GM08714 (cell line): Measurements from ENCODE around the gene TNKS2.
A peak's percentile ranks its signal among the peaks of the same experiment; 100 is the strongest.
"Not testable (repeated sequence)": the region's sequence is repeated elsewhere in the genome, so short reads cannot be mapped to it uniquely, and the experiment has no call there.

Experiments
- H3K4me3 ChIP-seq: fragments of 200-500 bp; sonication (Bioruptor generic); 2 replicates; pipeline ENCODE4 v1.5.1; 2014; ENCODE audit warnings: mild to moderate bottlenecking, low read length, inconsistent platforms
- ZNF274 ChIP-seq: IDR thresholded peaks from 2 replicates; pipeline ENCODE4 v1.6.1; 2012; ENCODE audit warnings: mild to moderate bottlenecking, low read depth, low read length

TNKS2 gene

DNA sequence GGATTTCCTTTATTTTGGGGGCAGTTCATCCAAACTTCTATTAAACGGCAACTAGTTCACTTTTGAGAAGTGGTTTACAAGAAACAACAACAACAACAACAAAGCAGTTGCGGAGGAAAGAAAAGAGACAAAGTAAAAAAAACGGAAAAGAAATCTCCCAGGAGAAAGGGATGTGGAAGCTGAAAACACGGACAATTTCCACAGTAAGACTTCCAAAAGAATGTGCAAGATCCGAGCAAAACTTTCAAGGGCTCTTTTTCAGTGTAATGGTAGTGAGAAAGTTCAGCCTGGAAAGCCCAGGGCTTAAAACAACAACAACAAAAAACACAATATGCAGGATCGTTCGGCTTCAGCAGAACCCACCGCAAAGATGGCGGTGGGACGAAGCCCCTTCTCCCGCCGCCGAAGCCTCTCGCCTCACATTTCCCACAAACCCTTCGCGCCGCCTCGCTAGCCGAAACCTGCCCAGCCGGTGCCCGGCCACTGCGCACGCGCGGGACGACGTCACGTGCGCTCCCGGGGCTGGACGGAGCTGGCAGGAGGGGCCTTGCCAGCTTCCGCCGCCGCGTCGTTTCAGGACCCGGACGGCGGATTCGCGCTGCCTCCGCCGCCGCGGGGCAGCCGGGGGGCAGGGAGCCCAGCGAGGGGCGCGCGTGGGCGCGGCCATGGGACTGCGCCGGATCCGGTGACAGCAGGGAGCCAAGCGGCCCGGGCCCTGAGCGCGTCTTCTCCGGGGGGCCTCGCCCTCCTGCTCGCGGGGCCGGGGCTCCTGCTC is at the start of gene TNKS2:
Gene TNKS2 (plus strand): TSS at position 553 of the 775 bp plus-strand sequence. CDS start 265 bp downstream, outside the sequence.
- TF ChIP-seq ZNF274, result no peak
- peak within 1 kb of the TSS; percentile 96 for H3K4me3 ChIP-seq

DNA sequence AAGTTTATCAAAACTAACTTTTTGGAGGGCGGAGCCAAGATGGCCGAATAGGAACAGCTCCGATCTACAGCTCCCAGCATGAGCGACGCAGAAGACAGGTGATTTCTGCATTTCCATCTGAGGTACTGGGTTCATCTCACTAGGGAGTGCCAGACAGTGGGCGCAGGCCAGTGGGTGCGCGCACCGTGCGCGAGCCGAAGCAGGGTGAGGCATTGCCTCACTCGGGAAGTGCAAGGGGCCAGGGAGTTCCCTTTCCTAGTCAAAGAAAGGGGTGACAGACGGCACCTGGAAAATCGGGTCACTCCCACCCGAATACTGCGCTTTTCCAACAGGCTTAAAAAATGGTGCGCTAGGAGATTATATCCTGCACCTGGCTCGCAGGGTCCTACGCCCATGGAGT is 48.6 kb upstream of the TNKS2 start:
- not testable (repeated sequence) for H3K4me3 ChIP-seq

DNA sequence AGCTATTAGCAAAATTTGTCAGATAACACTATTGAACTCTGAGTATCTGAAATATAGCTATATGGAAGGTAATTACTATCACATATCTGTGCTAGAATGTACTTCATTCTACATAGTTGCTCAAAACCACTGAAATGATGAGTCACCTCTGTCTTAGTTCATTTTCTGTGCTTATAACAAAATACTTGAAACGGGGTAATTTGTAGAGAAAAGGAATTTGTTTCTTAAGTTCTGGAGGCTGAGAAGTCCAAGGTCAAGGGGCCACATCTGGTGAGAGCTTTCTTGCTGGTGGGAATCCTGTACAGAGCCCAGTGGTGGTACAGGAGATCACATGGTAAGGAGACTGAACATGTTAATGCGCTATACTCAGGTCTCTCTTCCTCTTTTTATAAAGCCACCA is 41.9 kb upstream of the TNKS2 start:
- H3K4me3 ChIP-seq, result no peak overlapping the region
- TF ChIP-seq ZNF274, result no peak

DNA sequence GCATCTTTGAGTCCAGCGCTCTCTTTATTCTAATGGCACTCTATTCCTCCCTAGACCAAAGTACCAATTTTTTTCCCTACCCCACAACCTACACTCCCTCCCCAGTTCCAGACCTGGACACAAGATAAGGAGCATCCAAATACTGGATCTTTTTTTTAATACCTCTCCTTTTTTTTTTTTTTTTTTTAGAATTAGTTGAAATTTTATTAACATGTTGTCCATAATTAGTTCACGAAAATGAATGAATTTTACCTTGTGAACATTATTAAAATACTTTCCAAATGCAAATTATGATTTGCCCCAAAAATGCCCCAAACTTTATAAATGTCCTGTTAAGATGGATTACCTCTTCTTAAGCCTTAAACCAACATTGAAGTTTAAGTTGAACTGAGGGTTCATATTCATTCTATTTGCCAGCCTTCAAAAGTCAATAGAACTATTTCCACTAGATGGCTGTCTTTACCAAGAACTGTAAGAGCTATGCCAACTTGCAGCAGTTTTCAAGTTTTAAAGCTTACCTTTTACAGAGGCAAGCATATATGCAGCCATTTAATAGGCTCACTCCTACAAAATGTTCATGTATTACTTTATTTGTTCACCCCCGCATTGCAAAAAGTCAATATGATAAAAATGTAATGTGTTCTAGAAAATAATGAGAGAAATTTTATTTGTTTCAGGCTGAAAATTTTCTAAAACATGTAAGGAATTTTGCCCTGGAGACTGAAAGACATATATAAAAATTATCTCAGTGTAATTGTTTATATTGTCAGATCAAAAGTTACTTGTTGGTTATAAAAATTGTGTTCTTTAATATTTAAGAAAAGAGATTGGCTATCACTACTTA is 39.7 kb upstream of the TNKS2 start:
- TF ChIP-seq ZNF274, result no peak
- no peak overlapping the region for H3K4me3 ChIP-seq

DNA sequence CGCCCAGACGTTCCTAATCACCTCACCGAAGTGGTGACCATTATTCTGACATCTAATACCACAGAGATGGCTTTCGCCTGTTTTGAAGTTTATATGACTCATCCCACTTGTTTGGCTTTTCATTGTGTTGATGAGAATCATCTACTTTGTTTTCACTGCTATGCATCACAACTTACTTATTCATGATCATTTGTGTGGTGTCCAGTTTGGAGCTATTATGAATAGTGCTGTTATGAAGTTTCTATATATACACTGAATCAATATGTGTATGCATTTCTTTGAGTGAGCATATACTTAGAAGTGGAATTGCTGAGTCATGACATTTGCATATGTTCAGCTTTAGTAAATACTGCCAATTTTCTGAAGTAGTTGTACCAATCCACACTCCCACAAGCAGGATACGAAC is 38.6 kb upstream of the TNKS2 start:
- H3K4me3 ChIP-seq, result no peak overlapping the region
- TF ChIP-seq ZNF274, result no peak

DNA sequence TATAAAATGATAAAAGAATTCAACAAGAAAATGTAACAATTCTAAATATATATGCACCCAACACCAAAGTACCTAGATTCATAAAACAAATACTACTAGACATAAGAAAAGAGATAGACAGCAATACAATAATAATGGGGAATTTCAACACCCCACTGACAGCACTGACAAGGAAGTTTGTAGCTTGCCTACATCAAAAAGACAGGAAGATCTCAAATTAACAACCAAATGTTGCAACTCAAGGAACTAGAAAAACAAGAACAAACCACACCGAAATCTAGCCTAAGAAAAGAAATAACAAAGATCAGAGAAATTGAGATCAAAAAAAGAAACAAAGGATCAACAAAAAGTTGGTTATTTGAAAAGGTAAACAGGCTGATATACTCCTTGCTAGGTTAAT is 36.5 kb upstream of the TNKS2 start:
- H3K4me3 ChIP-seq, result no peak overlapping the region
- TF ChIP-seq ZNF274, result no peak

DNA sequence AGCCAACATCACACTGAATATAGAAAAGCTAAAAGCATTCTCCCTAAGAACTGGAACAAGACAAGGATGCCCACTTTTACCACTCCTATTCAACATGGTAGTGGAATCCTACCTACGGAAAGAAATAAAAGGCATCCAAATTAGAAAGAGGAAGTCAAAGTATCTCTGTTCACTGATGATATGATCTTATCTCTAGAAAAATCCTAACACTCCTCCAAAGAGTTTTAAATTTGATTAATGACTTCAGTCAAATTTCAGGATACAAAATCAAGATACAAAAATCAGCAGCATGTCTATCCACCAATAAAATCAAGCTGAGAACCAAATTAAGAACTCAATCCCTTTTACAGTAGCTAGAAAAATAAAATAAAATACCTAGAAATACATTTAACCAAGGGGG is 35.3 kb upstream of the TNKS2 start:
- no peak for TF ChIP-seq ZNF274

DNA sequence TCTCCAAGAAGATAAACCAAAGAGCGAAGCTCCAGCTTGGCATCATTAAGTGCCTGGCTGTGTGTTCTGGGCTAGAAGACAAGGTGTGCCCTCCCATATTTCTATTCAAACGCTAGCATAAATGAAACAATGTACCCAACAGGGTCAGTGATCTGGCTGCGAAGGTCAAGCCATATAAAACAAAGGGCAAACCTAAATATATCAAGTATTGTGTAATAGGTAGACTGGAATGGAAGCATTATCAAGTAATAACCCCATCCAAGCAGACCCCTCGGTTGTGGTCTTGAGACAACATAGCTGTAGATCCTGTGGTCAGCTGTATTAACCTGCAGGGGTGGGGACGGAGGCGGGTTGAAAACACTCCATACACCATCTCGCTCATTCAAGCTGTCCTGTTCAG is 31.6 kb upstream of the TNKS2 start:
- no peak overlapping the region for H3K4me3 ChIP-seq
- TF ChIP-seq ZNF274, result no peak

More for the DNA sequence above, 35.3 kb upstream of the TNKS2 start:
- no peak overlapping the region for H3K4me3 ChIP-seq

DNA sequence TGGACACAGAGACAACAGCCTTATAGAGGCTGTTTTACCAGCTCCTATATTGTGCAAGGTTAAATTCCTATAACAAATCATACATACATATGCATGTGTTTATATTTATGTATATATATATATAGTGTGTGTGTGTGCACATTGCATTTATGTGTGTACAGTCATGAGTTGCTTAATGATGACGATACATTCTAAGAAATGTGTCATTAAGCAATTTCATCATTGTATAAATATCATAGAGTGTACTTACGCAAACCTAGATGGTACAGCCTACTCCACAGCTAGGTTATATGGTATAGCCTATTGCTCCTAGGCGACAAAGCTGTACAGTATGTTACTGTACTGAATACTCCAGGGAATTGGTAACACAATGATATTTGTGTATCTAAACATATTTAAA is 30.1 kb upstream of the TNKS2 start:
- TF ChIP-seq ZNF274, result no peak
- H3K4me3 ChIP-seq, result no peak overlapping the region

DNA sequence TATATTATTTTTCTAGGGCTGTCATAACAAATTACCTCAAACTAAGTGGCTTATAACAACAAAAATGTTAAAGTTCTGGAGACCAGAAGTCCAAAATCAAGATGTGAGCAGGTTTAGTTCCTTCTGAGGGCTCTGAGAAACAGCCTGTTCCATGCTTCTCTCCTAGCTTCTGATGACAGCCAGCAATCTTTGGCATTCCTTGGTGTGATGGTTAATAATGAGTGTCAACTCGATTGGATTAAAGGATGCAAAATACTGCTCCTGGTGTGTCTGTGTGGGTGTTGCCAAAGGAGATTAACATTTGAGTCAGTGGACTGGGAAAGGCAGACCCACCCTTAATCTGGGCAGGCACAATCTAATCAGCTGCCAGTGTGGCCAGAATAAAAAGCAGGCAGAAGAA is 26.3 kb upstream of the TNKS2 start:
- H3K4me3 ChIP-seq, result no peak overlapping the region
- TF ChIP-seq ZNF274, result no peak

DNA sequence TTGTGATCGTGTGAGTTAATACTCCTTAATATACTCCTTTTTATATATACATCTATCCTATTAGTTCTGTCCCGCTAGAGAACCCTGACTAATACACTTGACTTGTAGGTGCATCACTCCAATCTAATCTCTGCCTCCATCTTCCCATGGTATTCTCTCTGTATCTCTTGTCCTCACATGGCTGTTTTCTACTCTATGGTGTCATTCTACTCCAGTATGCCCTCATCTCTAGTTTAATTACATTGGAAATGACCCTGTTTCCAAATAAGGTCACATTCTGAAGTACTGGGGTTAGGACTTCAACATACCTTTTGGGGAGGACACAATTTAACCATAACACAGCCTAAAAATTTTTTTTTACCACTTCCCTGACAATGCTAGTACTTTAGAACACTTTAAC is 25.8 kb upstream of the TNKS2 start:
- no peak overlapping the region for H3K4me3 ChIP-seq
- TF ChIP-seq ZNF274, result no peak

DNA sequence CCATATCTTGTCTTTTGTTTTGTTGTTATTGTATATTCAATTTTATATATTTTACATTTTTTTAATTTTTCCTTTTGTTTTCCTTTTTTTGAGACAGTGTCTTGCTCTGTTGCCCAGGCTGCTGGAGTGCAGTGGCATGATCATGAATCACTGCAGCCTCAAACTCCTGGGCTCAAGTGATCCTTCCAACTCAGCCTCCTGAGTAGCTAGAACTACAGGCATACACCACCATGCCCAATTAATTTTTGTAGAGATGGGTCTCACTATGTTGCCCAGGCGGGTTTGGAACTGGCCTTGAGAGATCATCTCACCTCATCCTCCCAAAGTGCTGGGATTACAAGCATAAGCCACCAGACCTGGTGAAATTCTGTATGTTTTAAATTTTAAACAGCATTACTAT is 25.4 kb upstream of the TNKS2 start:
- TF ChIP-seq ZNF274, result no peak
- H3K4me3 ChIP-seq, result no peak overlapping the region

DNA sequence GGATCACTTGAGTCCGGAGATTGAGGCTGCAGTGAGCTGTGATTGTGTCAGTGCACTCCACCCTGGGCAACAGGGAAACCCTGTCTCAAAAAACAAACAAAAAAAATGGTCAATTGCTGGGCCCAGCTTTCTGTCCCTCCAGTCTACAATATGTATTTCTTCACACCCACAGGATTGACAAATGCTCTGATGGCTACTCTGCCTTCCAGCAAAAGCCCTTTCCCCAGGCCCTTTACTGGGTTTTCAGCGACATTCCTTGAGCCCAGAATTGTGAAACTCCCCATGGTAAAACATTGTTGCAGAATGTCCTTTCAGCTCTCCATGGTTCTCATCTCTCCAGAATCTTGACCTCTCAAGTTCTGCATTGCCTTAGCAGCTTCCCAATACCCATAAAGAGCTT is 23.7 kb upstream of the TNKS2 start:
- TF ChIP-seq ZNF274, result no peak
- H3K4me3 ChIP-seq, result no peak overlapping the region

DNA sequence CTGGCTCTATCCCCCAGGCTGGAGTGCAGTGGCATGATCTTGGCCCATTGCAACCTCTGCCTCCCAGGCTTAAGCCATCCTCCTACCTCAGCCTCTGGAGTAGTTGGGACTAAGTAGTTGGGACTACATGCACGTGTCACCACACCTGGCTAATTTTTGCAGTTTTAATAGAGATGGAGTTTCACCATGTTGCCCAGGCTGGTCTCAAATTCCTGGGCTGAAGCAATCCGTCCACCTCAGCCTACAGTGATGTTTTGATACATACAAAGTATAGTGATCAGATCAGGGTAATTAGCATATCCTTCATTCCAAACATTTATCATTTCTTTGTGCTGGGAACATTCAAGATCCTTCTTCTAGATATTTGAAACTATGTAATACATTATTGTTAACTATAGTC is 22.5 kb upstream of the TNKS2 start:
- no peak for TF ChIP-seq ZNF274
- no peak overlapping the region for H3K4me3 ChIP-seq

DNA sequence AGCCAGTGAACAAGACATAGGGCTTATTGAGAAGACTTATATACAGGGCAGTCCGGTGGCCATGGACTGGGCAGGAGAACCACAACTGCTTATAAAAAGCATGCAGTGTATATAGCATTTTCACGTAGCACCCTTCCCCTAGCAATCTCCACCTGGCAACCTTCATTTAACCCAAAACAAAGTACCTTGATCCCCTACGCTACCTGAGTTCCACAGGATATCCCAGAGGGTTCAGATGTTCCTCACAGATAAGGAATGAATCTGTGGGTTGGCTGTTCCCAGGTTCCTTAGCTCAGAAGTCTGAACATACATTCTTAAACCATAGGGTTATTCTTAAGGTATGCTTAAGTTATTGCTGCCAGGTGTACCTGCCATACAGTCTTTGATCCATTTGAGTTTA is 22.0 kb upstream of the TNKS2 start:
- H3K4me3 ChIP-seq, result no peak overlapping the region
- TF ChIP-seq ZNF274, result no peak
